H1 (cell line): ENCODE measurements around the gene OR52E8. TPM values are rescaled to one million over a fixed set of nuclear protein-coding genes. Genes with fewer than 3 reads are reported as not detected.

Experiments used
- CTCF ChIA-PET: fragments of 300-600 bp; sonication (Branson Sonifier 250); formaldehyde crosslinking; loops from one replicate; lab custom pipeline; 2021; ENCODE audit not compliant: partially characterized antibody; lab: Charles Lee
- POLR2A ChIA-PET: fragments of 300-600 bp; sonication (Branson Sonifier 250); formaldehyde crosslinking; loops from one replicate; lab custom pipeline; 2021; ENCODE audit warnings: inconsistent platforms; ENCODE audit not compliant: partially characterized antibody; lab: Charles Lee
- DNase-seq, 2 experiments: peaks; one replicate each; pipeline versions ENCODE4 v3.0.0 to v3.0.0-alpha.2; 2010 to 2022; ENCODE audit warnings: low spot score in 2 of 2, low read depth in 1 of 2, mixed read lengths in 1 of 2
- FAIRE-seq: peaks from 2 replicates; lab custom pipeline; 2011; peaks lifted over from hg19 to GRCh38; lab: Jason Lieb, UNC
- H2AFZ ChIP-seq: 2 replicates; pipeline ENCODE4 v1.8.1; 2012; ENCODE audit warnings: low read length, inconsistent platforms
- H2AK5ac ChIP-seq: 2 replicates; pipeline ENCODE4 v1.6.1; 2013; ENCODE audit warnings: low read depth, low read length
- H2BK120ac ChIP-seq: replicated peaks from 2 replicates; pipeline ENCODE3; 2013; ENCODE audit warnings: low read depth, low read length, inconsistent platforms
- H2BK12ac ChIP-seq: 2 replicates; pipeline ENCODE4 v1.6.1; 2013; ENCODE audit warnings: low read depth, low read length
- H2BK15ac ChIP-seq: 2 replicates; pipeline ENCODE4 v1.6.1; 2013; ENCODE audit warnings: low read length
- H2BK20ac ChIP-seq: 2 replicates; pipeline ENCODE4 v1.6.1; 2013; ENCODE audit warnings: low read length
- H2BK5ac ChIP-seq: 2 replicates; pipeline ENCODE4 v1.6.1; 2013; ENCODE audit warnings: low read depth, low read length
- H3K14ac ChIP-seq: 2 replicates; pipeline ENCODE4 v1.6.1; 2013; ENCODE audit warnings: inconsistent platforms; ENCODE audit not compliant: insufficient read length
- H3K18ac ChIP-seq: 2 replicates; pipeline ENCODE4 v1.6.1; 2013; ENCODE audit warnings: low read length; ENCODE audit errors: extremely low read depth
- H3K23ac ChIP-seq: 2 replicates; pipeline ENCODE4 v1.6.1; 2013; ENCODE audit warnings: inconsistent platforms; ENCODE audit not compliant: insufficient read length
- H3K23me2 ChIP-seq: 2 replicates; pipeline ENCODE4 v1.6.1; 2013; ENCODE audit warnings: low read depth, low read length
- H3K27ac ChIP-seq: 2 replicates; pipeline ENCODE4 v1.6.1; 2011; ENCODE audit warnings: low read depth, low read length, inconsistent platforms
- H3K27me3 ChIP-seq, 4 experiments: replicated peaks in 1 of 4; 1 replicate in 1 of 4; 2 replicates in 3 of 4; pipeline versions ENCODE4 v1.6.1 to v1.8.1; 2011 to 2013; ENCODE audit warnings: low read length in 3 of 4, mild to moderate bottlenecking in 3 of 4, inconsistent platforms in 2 of 4, mixed read lengths in 2 of 4, moderate library complexity in 1 of 4; ENCODE audit not compliant: control insufficient read depth in 3 of 4, insufficient read depth in 3 of 4; ENCODE audit errors: extremely low read depth in 1 of 4
- H3K36me3 ChIP-seq, 4 experiments: 2 replicates each; pipeline versions ENCODE4 v1.6.1 to v1.8.1; 2011 to 2013; ENCODE audit warnings: mild to moderate bottlenecking in 4 of 4, low read length in 3 of 4, moderate library complexity in 2 of 4, control low read depth in 1 of 4, inconsistent platforms in 1 of 4; ENCODE audit not compliant: insufficient read depth in 4 of 4, control insufficient read depth in 2 of 4
- H3K4ac ChIP-seq: replicated peaks from 2 replicates; pipeline ENCODE3; 2013; ENCODE audit warnings: low read length, low read depth, mixed read lengths, inconsistent platforms; ENCODE audit not compliant: insufficient read length
- H3K4me1 ChIP-seq, 4 experiments: replicated peaks in 1 of 4; 1 replicate in 1 of 4; 2 replicates in 3 of 4; pipeline versions ENCODE4 v1.6.1 to v1.8.1; 2011 to 2013; ENCODE audit warnings: low read length in 3 of 4, inconsistent platforms in 2 of 4, mixed read lengths in 1 of 4; ENCODE audit not compliant: insufficient read depth in 4 of 4, control insufficient read depth in 3 of 4
- H3K4me2 ChIP-seq, 2 experiments: 2 replicates each; pipeline versions ENCODE4 v1.6.1 to v1.8.1; 2011 to 2013; ENCODE audit warnings: low read depth in 2 of 2, low read length in 2 of 2, control low read depth in 1 of 2, inconsistent platforms in 1 of 2, mild to moderate bottlenecking in 1 of 2; ENCODE audit not compliant: insufficient read depth in 1 of 2
- H3K4me3 ChIP-seq, 4 experiments: fragments of 200-600, 300-600 bp in 1 of 4; sonication (generic), shearing (Covaris generic), sonication (Bioruptor Twin) in 1 of 4; 2 replicates each; pipeline versions ENCODE4 v1.5.1 to v1.8.1; 2011 to 2016; ENCODE audit warnings: low read length in 4 of 4, low read depth in 3 of 4, control low read depth in 2 of 4, inconsistent platforms in 2 of 4, mild to moderate bottlenecking in 2 of 4, mixed read lengths in 1 of 4, moderate library complexity in 1 of 4; ENCODE audit not compliant: insufficient read depth in 2 of 4; ENCODE audit errors: extremely low read depth in 1 of 4
- H3K56ac ChIP-seq: replicated peaks from 2 replicates; pipeline ENCODE3; 2013; ENCODE audit warnings: low read depth, mild to moderate bottlenecking, mixed read lengths, low read length, inconsistent platforms; ENCODE audit not compliant: insufficient read length
- H3K79me1 ChIP-seq: 2 replicates; pipeline ENCODE4 v1.6.1; 2013; ENCODE audit warnings: low read depth, low read length, control low read depth
- H3K79me2 ChIP-seq, 2 experiments: 2 replicates each; pipeline versions ENCODE4 v1.6.1 to v1.8.1; 2012 to 2013; ENCODE audit warnings: low read length in 2 of 2, mild to moderate bottlenecking in 2 of 2, inconsistent platforms in 1 of 2; ENCODE audit not compliant: insufficient read depth in 2 of 2, control insufficient read depth in 1 of 2
- H3K9ac ChIP-seq, 4 experiments: replicated peaks in 1 of 4; 1 replicate in 1 of 4; 2 replicates in 3 of 4; pipeline versions ENCODE4 v1.6.1 to v1.8.1; 2011 to 2013; ENCODE audit warnings: low read depth in 3 of 4, low read length in 3 of 4, control low read depth in 2 of 4, mild to moderate bottlenecking in 2 of 4, moderate library complexity in 2 of 4, inconsistent platforms in 1 of 4; ENCODE audit errors: extremely low read depth in 1 of 4
- H3K9me3 ChIP-seq, 2 experiments: 2 replicates each; pipeline versions ENCODE4 v1.6.1 to v1.8.1; 2012 to 2013; ENCODE audit warnings: mild to moderate bottlenecking in 2 of 2, moderate library complexity in 2 of 2, control low read depth in 1 of 2, inconsistent platforms in 1 of 2, low read depth in 1 of 2, low read length in 1 of 2, mixed read lengths in 1 of 2; ENCODE audit not compliant: insufficient read depth in 2 of 2
- H4K20me1 ChIP-seq, 2 experiments: replicated peaks in 1 of 2; 2 replicates each; pipeline versions ENCODE3 to v1.8.1; 2011 to 2013; ENCODE audit warnings: inconsistent platforms in 2 of 2, low read length in 2 of 2, mild to moderate bottlenecking in 1 of 2; ENCODE audit not compliant: insufficient read depth in 2 of 2, control insufficient read depth in 1 of 2
- H4K5ac ChIP-seq: 2 replicates; pipeline ENCODE4 v1.6.1; 2013; ENCODE audit warnings: low read length, low read depth, mixed read lengths, inconsistent platforms; ENCODE audit not compliant: insufficient read length
- H4K8ac ChIP-seq: 2 replicates; pipeline ENCODE4 v1.8.0; 2013; ENCODE audit warnings: mild to moderate bottlenecking, moderate library complexity, low read length, inconsistent platforms; ENCODE audit not compliant: insufficient read depth; ENCODE audit errors: extremely low read depth
- H4K91ac ChIP-seq: replicated peaks from 2 replicates; pipeline ENCODE3; 2013; ENCODE audit warnings: low read length, mixed read lengths, inconsistent platforms; ENCODE audit not compliant: insufficient read length
- CTBP2 ChIP-seq: IDR thresholded peaks from 2 replicates; pipeline ENCODE4 v1.7.0; 2011; ENCODE audit warnings: borderline replicate concordance, mild to moderate bottlenecking, moderate library complexity, mixed read lengths, low read length; ENCODE audit not compliant: insufficient read depth, insufficient read length
- EP300 ChIP-seq, 2 experiments: IDR thresholded peaks; 1 replicate in 1 of 2; 2 replicates in 1 of 2; pipeline ENCODE4 v1.6.1; 2011 to 2012; ENCODE audit warnings: low read depth in 2 of 2, low read length in 2 of 2, mild to moderate bottlenecking in 2 of 2, borderline replicate concordance in 1 of 2, inconsistent platforms in 1 of 2, moderate library complexity in 1 of 2
- KDM5A ChIP-seq: fragments of 200-600 bp; IDR thresholded peaks from 2 replicates; pipeline ENCODE4 v1.7.1; 2012; ENCODE audit warnings: mild to moderate bottlenecking, low read length, inconsistent platforms, mixed read lengths
- MAFK ChIP-seq: IDR thresholded peaks from 2 replicates; pipeline ENCODE4 v1.6.1; 2012; ENCODE audit warnings: low read depth, mild to moderate bottlenecking, improper control_type of control experiment, low read length
- POLR2AphosphoS5 ChIP-seq: IDR thresholded peaks from 2 replicates; pipeline ENCODE4 v1.6.1; 2011; ENCODE audit warnings: low read depth, low read length
- SIN3A ChIP-seq, 2 experiments: IDR thresholded peaks in 1 of 2; conservative IDR thresholded peaks in 1 of 2; 2 replicates each; pipeline ENCODE4 v1.6.1; 2011 to 2012; ENCODE audit warnings: low read length in 2 of 2, improper control_type of control experiment in 1 of 2, low read depth in 1 of 2, mild to moderate bottlenecking in 1 of 2
- TCF12 ChIP-seq: IDR thresholded peaks from 2 replicates; pipeline ENCODE4 v1.6.1; 2011; ENCODE audit warnings: low read depth, mild to moderate bottlenecking, low read length
- polyA plus RNA-seq, 7 experiments: library from polyadenylated mRNA; depleted of rRNA in 3 of 7; stranded (reverse) in 5 of 7; unstranded in 2 of 7; fragments of >200 nt in 5 of 7; fragments of 200-250 nt in 2 of 7; gene quantifications; 1 replicate in 5 of 7; 2 replicates in 1 of 7; 4 replicates in 1 of 7; pipeline versions ENCODE4 v1.2.1 to v1.2.3, GENCODE V29; 2011 to 2013; ENCODE audit warnings: missing spikeins in 2 of 7, mixed read lengths in 2 of 7
- total RNA-seq: library from RNA; stranded (reverse); fragmentation: NEBNext Ultra II Directional; extraction: Animal tissue kit (Norgen Biotek cat#: 25700); gene quantifications from 2 replicates; pipeline ENCODE4 v1.2.1, GENCODE V29; 2021

Gene OR52E8
- total and polyA plus RNA-seq, 2 of the 8 experiments (the other 6 are each of a cell fraction or from before 2014, with no cell fraction given) = not detected

GRCh38 chr11:5847711-5848110 lies 9.8 kb downstream of the OR52E8 start:
- Histone ChIP-seq H3K36me3 (no peaks in the 10 kb centered on the region), H3K27ac (no peak overlapping the region), H2BK12ac (no peak overlapping the region), H4K8ac (no peak overlapping the region), H3K4ac (no peak overlapping the region), H3K79me1 (no peaks in the 10 kb centered on the region), H3K18ac (no peak overlapping the region), H3K14ac (no peak overlapping the region), H4K91ac (no peak overlapping the region), H3K4me2 (no peak overlapping the region), H3K4me3 (no peak overlapping the region), H2AFZ (no peak overlapping the region), H3K79me2 (no peaks in the 10 kb centered on the region), H3K9ac (no peak overlapping the region), H4K5ac (no peak overlapping the region), H3K27me3 (no peaks in the 10 kb centered on the region), H2BK120ac (no peak overlapping the region), H3K23ac (no peak overlapping the region), H2BK5ac (no peak overlapping the region), H2BK15ac (no peak overlapping the region), H4K20me1 (no peaks in the 10 kb centered on the region), H3K9me3 (0 out of 4 replicates have a peak, but pooled peaks cover 0 to 3% of the 10 kb centered on the region in 2 experiments), H2AK5ac (no peak overlapping the region), H3K4me1 (no peaks in the 10 kb centered on the region), H3K23me2 (no peaks in the 10 kb centered on the region), H2BK20ac (no peak overlapping the region), H3K56ac (no peak overlapping the region)
- CTCF ChIA-PET = no interaction called here
- no peak for DNase-seq
- FAIRE-seq = no peak
- POLR2A ChIA-PET = no interaction called here
- no peak for TF ChIP-seq MAFK
- no peak for TF ChIP-seq SIN3A (conservative IDR thresholded peaks at IDR 0.05 in 1 of 2, IDR thresholded peaks at IDR 0.05 in 1 of 2; ENCODE audit: low read depth in 1 of 2, low read length in 2 of 2)
- no peak for TF ChIP-seq KDM5A
- TF ChIP-seq EP300 (IDR thresholded peaks at IDR 0.05; ENCODE audit: borderline replicate concordance in 1 of 2, low read depth in 2 of 2, low read length in 2 of 2) = no peak
- no peak for TF ChIP-seq POLR2AphosphoS5
- TF ChIP-seq TCF12 = no peak
- TF ChIP-seq CTBP2 = no peak
